Vein endothelial cell (primary cell): ENCODE data around the gene THRB. TPM values are rescaled to one million over a fixed set of nuclear protein-coding genes. Genes with fewer than 3 reads are reported as not detected.

Experiments
- small RNA-seq: library from RNA; depleted of rRNA; stranded (forward); fragments of <200 nt; gene quantifications from one replicate; pipeline ENCODE3, GENCODE V24; 2012
- total RNA-seq: library from RNA; depleted of rRNA; stranded (reverse); fragments of >200 nt; gene quantifications from 2 replicates; pipeline ENCODE4 v1.2.3, GENCODE V29; 2012

Gene THRB
- 0.19 and 0.33 TPM in 2 replicates for total RNA-seq

DNA sequence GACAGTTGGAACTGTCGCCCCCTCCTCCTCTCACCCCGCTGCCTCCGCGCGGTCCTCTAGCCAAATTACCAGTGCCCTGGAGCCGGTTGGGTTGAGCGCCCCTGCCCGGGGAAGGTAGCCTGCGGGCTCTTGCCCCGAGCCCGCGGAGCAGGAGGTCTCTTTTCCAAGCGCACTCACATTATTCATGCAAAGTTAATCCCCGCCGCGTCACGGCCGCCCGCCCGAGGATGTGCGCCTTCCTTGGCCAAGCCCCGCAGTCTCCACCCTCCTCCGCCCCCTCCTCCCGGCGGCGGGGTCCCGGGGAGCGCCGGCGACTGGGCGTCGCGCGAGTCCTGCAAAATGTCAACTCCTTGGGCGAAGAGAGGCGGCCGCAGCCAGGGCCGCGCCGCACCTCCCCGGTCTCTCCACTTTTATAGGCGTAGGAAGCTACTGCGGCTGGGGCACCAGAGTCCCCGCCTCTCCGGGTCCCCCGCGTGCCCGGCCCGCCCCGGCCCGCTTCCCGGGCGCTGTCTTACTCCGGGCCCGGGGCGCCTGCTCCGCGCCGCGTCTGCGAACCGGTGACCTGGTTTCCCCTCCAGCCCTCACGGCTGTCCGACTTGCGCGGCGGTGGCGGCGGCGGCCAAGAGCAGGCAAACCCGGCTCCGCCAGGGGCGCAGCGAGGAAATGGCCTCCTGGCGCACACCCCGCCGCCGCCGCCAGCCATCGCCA, at the start of gene THRB:
Gene THRB, minus strand, starts transcription at position 233 of the 708 bp plus-strand sequence.

Small RNA genes within 50 kb of the gene (small RNA-seq; reads per million reads assigned to genes)
- gene MIR4792, result not detected
